Activated CD4-positive, CD25-positive, alpha-beta regulatory T cell treated with anti-CD3 and anti-CD28 coated beads, Interleukin-2, amount 50 U/mL, for 24 hours (primary cell): ENCODE results near the gene ATP6AP1.
A peak's percentile ranks its signal among the peaks of the same experiment; 100 is the strongest.

ENCODE experiments used
- ATAC-seq, 2 donors: fragments of 150-1000 bp; cut with Tn5 transposase; one replicate each; pipeline ENCODE4 v1.10.0; 2021; ENCODE audit warnings: mild to moderate bottlenecking in 1 of 2, moderate library complexity in 1 of 2

The ATP6AP1 gene

DNA sequence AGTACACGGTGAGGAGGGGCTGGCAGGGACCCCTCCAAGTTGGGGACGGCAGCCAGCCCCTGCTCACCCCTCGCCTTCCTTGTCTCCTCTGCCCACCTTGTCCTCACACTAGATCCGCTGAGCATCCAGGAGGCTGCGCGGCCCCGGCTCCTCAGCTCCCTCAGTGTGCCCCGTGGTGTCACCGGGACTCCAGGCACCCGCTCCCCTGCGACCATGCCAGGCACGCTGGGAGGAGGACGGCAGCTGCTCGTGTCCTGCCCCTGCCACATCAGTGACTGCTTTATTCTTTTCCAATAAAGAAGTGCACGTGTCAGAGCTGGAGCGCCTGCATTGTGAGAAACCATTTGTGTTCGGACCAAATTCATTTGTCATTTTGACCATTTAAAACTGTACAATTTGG is 21.8 kb downstream of the ATP6AP1 start:
- ATAC-seq, result no peak

DNA sequence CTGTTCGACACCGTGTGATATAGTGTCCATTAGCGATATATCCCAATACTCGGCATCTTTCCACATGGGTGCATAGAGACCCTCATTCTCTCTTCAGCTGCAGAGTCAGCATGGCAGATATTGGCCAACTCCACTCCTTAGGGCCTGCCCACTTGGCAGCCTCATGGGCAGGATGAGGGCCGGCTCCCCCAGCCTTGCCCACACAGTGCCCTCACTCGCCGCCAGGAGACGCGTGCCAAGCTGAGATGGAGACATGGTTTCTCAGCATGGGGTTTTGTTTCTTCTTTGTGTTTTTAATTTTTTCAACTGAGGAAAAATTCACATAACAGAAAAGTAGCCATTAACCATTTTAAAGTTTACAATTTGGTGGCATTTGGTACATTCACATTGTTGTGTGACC is 24.3 kb downstream of the ATP6AP1 start:
- ATAC-seq, result no peak

DNA sequence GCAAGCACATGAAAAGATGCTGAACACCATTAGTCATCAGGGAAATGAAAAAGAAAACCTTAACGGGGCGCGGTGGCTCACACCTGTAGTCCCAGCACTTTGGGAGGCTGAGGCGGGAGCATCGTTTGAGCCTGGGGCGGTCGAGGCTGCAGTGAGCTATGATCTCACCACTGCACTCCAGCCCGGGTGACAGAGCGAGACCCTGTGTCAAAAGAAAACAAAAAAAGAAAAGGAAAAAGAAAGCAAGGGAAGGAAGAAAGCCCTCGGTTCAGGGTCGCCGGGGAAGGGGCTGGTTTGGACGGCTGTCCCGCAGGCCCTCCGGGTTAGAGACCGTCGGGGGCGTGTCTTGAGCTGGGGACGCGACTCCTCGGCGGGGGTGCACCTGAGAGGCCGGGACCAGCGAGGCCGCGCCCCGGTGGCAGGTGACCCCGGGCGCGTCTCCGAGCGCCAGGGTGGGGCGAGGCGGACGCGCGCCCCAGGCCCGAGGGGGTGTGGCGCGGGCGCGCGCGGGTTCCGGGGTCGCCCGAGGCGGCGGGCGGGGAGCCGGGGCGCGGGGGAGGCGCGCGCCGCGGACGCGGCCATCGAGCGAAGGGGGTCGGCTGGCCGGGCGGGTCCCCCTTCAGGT is 29.1 kb downstream of the ATP6AP1 start:
- peak; percentile 56 to 67 for ATAC-seq

DNA sequence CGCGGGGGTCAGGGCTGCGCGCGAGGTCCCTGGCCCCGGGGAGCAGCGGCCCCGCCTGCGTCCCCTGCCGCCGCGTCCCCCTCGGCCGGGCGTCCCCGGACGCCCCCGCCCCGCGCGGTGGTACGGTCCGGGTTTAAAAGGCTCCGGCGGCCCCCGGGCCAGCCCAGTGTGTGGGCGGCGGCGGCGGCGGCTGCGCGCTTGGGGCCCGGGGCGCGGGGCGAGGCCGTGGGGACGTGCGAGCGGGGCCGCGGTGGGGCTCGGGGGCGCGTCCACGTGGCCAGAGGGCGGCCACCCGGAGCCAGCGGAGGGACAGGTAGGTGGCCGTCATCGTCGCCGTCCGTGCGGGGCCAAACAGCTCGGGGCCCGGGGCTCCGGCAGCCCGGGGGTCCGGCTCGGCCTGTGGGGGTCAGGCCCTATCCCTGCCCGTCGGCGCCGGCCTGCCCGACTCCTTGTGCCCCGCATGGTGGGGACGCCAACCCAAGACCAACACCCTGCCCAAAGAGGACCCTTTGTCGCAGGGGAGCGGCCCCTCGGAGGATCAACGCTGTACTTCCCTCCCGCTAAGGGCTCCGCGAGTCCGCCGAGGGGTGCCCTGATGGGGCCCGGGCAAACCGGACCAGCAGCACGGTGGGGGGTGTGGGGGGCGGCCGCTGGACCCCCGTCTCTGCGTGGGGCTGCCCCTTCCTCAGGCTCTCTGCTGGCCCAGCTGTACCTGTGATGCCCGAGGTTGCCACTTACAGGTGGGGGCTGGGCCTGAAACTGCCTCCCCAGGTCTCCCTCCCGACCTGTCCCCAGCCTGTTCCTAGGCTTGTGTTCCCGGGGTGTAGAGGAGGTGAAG is 29.9 kb downstream of the ATP6AP1 start, which contains the start of gene PLXNA3:
TSS of gene PLXNA3 (plus strand) at position 166 of the 838 bp plus-strand sequence. CDS start 1,903 bp downstream, outside the sequence.
- ATAC-seq, result peak; percentile 81

DNA sequence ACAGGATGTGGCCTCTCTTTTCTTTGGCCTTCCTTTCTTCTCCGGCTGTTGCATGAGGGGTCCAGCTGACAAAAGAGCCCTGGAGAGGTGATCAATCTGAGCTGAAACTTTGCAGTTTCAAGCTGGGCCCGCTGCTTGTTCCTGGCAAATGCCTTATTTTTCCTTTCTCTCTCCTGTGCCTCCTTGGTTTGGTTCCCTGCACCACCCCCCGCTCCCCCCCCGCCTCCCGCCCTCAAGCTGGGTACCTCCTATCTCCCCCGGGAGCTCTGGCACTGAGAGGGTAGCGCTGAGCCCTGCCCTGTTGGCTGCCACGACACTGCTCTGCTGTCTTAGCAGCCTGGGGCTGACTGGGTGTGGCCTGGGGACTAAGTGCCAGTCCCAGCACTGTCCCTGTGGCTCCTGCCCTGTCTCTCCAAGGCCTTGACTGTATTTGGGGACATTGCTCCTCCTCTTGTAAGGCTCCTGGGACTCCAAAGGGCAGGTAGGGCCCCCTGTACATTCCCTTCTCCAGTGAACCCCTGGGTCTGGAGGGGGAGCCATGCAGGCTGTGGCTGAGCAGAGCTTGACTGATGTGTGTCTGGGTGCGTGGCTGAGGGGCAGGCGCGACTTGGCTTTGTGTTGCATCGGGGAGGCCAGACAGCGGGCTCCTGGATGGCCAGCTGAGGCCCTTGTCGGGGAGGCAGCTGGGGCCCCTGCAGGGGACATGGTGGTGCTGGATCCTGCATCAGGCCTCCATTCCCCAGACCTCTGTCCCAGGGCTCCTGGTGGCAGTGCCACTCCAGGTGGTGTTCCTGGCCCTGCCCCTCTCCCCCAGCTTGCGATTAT is 30.7 kb downstream of the ATP6AP1 start:
- peak; percentile 28 to 43 for ATAC-seq

DNA sequence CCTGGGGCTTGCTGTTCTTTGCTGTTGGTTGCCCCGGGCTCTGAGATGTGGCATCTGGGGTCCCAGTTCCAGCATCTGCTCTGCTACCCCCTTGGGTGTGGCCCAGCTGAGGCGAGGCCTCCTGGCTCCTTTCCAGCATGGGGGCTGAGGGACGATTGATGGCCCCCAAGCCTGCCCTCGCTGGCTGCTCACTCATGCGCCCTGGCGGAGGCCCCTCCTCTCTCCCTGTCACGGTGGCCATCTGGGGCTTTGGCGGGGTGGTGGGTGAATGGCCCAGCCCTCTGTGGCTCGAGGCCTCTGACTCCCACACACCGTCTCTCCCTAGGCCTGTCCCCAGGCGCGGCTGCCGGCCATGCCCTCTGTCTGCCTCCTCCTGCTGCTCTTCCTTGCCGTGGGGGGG is 31.4 kb downstream of the ATP6AP1 start:
- no peak for ATAC-seq

DNA sequence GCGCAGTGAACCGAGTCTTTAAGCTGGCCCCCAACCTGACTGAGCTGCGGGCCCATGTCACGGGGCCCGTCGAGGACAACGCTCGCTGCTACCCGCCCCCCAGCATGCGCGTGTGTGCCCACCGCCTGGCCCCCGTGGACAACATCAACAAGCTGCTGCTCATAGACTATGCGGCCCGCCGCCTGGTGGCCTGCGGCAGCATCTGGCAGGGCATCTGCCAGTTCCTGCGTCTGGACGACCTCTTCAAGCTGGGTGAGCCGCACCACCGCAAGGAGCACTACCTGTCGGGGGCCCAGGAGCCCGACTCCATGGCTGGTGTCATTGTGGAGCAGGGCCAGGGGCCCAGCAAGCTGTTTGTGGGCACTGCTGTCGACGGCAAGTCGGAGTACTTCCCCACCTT is 31.8 kb downstream of the ATP6AP1 start:
- ATAC-seq, result no peak

DNA sequence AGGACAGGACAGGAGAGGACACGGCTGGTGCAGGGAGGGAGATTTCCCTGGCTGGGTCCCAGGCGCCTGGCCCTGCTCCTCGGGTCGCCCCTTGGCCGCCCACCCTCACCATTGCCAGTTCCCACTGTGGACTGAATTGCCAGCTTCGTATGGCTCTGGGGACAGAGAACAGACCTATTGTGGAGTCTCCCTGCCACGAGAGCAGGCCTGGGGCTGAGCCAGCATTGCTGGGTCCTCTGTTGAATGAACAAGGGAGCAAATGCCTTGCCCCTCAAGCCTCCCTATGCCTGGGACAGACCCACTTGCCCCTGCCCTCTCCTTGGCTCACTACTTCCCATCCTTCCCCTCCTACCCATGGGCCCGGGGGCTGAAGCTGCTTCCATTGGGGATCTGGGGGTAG is 33.9 kb downstream of the ATP6AP1 start:
- no peak for ATAC-seq

DNA sequence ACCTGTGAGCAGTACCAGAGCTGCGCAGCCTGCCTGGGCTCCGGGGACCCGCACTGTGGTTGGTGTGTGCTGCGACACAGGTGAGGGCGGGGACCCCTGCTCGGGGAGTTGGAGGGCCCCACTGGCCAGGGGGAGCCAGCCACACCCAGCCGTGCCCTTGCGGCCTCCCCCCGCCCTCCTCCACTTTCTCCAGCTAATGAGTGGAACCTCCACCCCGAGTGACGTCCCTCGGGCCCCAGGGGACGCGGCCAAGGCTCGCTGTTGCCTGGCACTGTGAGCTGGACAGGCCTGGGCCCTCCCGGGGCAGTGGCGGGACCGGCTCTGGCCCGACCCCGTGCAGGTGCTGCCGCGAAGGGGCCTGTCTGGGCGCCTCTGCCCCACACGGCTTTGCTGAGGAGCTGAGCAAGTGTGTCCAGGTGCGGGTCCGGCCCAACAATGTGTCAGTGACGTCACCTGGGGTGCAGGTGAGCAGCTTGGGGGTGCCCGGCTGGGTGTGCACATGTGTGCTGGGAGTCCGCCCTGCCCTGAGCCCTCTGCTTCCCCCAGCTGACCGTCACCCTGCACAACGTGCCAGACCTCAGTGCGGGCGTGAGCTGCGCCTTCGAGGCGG is 35.2 kb downstream of the ATP6AP1 start:
- no peak for ATAC-seq

DNA sequence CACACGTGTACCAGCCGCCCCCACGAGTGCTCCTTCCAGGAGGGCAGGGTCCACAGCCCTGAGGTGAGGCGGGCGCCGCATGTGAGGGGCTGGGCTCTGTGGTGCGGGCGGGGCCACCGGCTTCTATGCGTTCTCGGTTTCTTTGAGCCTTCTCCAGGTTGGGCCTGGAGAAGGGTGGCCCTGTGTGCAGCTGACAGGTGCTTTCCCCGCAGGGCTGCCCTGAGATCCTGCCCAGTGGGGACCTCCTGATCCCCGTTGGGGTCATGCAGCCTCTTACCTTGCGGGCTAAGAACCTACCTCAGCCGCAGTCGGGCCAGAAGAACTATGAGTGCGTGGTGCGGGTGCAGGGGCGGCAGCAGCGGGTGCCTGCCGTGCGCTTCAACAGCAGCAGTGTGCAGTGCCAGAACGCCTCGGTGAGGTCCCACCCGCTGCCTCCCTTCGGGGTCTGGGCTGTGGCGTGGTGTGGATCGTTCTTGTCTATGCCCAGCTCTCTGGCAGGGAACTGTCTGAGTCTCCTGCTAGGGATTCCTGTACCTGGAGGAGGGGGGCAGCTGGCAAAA is 36.4 kb downstream of the ATP6AP1 start:
- no peak for ATAC-seq

DNA sequence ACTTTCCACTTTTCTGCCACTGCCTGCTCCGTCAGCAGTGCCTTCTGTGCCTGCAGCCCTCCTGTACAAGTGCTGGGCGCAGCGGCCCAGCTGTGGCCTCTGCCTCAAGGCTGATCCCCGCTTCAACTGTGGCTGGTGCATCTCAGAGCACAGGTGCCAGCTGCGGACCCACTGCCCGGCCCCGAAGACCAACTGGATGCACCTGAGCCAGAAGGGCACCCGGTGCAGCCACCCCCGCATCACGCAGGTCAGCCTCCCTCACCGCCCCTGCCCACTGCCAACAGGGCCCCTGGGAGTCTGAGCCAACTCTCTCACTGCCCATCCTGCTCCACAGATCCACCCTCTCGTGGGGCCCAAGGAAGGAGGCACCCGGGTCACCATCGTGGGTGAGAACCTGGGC is 37.1 kb downstream of the ATP6AP1 start:
- ATAC-seq, result no peak

DNA sequence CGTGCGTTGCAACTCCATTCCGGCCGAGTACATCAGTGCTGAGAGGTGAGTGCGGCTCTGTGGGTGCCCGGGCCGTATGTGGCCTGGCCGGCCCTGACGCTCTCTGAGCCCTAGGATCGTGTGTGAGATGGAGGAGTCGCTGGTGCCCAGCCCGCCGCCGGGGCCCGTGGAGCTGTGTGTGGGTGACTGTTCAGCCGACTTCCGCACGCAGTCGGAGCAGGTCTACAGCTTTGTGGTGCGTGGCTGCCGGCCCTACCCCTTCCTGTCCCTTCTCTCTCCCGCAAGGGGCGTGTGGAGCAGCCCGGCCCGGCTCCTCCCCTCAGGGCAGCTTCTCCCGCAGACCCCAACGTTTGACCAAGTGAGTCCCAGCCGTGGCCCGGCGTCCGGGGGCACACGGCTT is 37.6 kb downstream of the ATP6AP1 start:
- no peak for ATAC-seq

DNA sequence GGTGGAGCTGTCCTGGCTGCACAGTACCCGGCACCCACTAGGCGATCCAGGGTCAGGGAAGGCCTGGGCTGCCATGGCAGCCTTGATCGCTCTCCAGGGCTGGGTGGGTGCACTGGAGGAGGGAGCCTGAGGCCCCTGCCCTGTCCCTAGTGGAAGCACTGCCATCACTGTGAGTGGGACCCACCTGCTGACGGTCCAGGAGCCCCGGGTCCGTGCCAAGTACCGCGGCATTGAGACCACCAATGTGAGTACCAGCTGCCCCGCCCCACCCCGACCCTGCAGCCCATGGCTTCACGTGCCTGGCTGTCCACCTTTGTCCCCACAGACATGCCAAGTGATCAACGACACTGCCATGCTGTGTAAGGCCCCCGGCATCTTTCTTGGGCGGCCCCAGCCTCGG is 38.4 kb downstream of the ATP6AP1 start:
- no peak for ATAC-seq

DNA sequence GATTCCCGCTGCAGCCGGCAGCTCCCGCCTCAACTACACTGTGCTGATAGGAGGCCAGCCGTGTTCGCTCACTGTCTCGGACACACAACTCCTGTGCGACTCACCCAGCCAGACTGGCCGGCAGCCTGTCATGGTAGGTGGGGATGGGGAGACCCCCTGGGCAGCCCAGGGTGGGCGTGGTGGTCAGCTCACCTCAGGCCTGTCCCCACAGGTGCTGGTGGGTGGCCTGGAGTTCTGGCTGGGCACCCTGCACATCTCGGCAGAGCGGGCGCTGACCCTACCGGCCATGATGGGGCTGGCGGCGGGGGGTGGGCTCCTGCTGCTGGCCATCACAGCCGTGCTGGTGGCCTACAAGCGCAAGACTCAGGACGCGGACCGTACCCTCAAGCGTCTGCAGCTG is 39.1 kb downstream of the ATP6AP1 start:
- no peak for ATAC-seq

DNA sequence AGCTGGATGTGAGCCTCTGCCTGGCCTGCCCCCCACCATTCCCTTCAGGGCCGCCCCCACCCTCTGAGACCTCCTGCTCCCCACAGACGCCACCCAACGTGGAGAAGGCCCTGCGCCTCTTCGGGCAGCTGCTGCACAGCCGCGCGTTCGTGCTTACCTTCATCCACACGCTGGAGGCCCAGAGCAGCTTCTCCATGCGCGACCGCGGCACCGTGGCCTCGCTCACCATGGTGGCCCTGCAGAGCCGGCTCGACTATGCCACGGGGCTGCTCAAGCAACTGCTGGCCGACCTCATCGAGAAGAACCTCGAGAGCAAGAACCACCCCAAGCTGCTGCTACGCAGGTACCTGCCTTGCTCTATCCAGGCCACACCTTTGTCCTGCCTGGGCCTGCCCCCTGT is 39.7 kb downstream of the ATP6AP1 start:
- ATAC-seq, result no peak

DNA sequence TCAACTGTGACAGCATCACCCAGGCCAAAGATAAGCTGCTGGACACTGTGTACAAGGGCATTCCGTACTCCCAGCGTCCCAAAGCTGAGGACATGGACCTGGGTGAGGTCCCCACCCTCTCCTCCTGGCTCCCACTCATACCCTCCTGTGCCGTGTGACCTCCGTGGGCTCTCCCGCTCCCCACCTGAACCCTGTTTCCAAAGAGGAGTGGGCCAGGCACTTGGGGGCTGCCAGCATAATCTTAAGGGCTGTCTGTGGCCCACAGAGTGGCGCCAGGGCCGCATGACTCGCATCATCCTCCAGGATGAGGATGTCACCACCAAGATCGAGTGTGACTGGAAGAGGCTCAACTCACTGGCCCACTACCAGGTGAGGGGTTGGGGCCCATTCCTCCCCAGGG is 40.6 kb downstream of the ATP6AP1 start:
- no peak for ATAC-seq

DNA sequence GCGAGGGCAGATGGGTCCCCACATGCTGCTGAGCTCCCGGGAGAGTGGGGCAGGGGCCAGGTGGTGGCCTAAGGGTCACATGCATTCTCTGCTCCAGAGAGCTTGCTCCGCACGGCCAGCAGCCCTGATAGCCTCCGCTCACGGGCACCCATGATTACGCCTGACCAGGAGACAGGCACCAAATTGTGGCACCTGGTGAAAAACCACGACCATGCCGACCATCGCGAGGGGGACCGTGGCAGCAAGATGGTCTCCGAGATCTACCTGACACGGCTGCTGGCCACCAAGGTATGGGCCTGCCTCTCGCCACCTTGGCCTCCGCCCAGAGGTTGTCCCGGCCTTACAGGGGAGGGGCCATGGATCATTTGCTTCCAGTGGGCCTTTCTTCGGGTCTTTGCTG is 41.4 kb downstream of the ATP6AP1 start:
- no peak for ATAC-seq

DNA sequence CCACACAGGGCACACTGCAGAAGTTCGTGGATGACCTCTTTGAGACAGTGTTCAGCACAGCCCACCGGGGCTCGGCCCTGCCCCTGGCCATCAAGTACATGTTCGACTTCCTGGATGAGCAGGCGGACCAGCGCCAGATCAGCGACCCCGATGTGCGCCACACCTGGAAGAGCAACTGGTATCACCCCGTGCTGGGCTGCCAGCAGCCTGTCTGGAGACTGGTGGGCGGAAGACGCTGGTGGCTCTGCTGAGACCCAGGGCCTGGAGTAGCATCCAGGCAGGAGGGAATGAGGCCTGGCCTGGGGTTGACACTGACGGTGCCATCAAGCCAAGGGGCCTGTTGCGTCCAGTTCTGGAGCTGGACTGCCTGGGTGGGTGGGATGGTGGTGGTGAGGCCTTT is 42.0 kb downstream of the ATP6AP1 start:
- ATAC-seq, result no peak

DNA sequence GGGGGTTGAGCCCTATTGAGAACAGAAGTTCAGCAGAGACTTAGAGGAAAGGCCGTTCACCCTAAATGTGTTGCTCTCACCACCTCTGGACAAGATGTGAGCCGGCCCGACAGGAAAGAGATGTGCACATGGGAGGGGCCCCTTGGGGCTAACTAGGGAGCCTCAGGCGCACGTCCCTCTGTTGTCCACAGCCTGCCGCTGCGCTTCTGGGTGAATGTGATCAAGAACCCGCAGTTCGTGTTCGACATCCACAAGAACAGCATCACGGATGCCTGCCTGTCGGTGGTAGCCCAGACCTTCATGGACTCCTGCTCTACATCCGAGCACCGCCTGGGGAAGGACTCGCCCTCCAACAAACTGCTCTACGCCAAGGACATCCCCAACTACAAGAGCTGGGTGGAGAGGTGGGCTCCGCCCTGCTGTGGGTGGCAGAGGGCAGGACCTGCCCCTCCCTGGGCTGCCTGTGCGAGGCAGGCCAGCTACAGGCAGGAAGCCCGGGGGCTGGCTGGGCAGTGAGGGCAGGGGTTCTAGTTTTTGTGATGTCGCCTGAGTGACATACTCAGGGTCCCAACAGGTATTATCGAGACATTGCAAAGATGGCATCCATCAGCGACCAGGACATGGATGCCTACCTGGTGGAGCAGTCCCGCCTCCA is 42.6 kb downstream of the ATP6AP1 start:
- no peak for ATAC-seq

DNA sequence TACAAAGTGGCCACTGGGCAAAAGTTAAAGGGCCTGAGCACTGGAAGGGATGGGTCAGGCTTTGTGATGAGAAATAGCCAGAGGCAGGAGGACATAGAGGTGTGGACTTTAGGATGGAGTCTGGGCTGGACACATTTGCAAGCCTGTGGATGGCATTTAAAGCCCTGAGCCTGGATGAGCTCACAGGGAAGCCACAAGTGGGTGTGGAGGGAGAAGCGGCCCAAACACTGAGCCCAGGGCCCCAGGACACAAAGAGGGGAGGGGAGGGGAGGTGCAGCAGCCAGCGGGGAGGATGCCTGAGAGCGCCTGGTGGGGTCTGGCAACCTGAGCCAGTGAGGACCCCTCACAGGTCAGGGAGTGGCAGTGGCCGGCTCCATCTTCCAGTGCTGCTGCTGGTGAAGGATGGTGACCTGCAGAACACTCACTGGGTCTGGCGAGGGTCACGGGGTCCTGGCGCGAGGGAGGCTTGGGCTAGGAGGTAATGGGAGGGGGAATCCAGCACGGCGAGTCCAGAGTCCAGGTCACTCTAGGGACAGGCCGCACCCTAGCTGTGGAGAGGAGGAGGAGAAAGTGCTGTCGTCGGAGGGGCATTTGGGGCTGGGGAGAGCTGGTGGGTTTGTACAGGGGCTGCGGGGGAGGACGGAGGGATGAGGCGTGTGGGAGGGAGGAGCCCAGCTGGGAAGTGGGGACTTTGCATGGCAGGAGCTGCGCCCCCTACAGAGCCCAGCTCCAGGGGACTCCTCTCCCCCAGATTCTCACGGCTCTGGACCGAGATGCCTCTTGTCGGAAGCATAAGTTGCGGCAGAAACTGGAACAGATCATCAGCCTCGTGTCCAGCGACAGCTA is 43.6 kb downstream of the ATP6AP1 start:
- no peak for ATAC-seq
